Measurements from ENCODE around the gene IL1RAPL2. TPM values are rescaled to one million over a fixed set of nuclear protein-coding genes. Genes with fewer than 3 reads are reported as not detected.

IL1RAPL2 gene
- total and polyA plus RNA-seq, 5 donors from 2014 or later = not detected

- Mint-ChIP-seq H3K27me3 (no peaks in the 10 kb centered on the region), H3K4me1 (no peaks in the 10 kb centered on the region), H3K4me3 (no peak overlapping the region), H3K27ac (no peak overlapping the region), H3K36me3 (no peaks in the 10 kb centered on the region), H3K9me3 (peaks cover 0 to 3% (median 0%) of the 10 kb centered on the region in 7 donors)
- Histone ChIP-seq H3K36me3 (ENCODE audit: control insufficient read depth, insufficient read depth, low read length) (no peaks in the 10 kb centered on the region), H3K4me1 (ENCODE audit: control insufficient read depth, insufficient read depth, low read length, poor library complexity, severe bottlenecking) (no peaks in the 10 kb centered on the region), H3K9me3 (ENCODE audit: control insufficient read depth in 2 of 2, low read length in 2 of 2) (no peaks in the 10 kb centered on the region), H3K27me3 (ENCODE audit: control insufficient read depth, insufficient read depth, low read length) (no peaks in the 10 kb centered on the region), H3K4me3 (ENCODE audit: low read depth, low read length) (no peak overlapping the region), H3K27ac (ENCODE audit: insufficient read depth, low read length, poor library complexity, severe bottlenecking) (no peak overlapping the region)
- DNase-seq (no peak), ATAC-seq (ENCODE audit: low read depth in 2 of 2) (no peak)
These were observed 113.2 kb downstream of the IL1RAPL2 start for GRCh38 chrX:104679175-104679574.

GRCh38 chrX:104681214-104681613 is 115.2 kb downstream of the IL1RAPL2 start:
- no peak overlapping the region for H3K27ac ChIP-seq (ENCODE audit: insufficient read depth, low read length, poor library complexity, severe bottlenecking)
- no peak overlapping the region for H3K4me3 ChIP-seq (ENCODE audit: low read depth, low read length)
- Mint-ChIP-seq H3K27me3 (no peaks in the 10 kb centered on the region), H3K9me3 (peaks cover 0 to 3% (median 0%) of the 10 kb centered on the region in 7 donors), H3K36me3 (no peaks in the 10 kb centered on the region), H3K27ac (no peak overlapping the region), H3K4me1 (no peaks in the 10 kb centered on the region), H3K4me3 (no peak overlapping the region)
- ATAC-seq (ENCODE audit: low read depth in 2 of 2) (no peak), DNase-seq (no peak)
- no peaks in the 10 kb centered on the region for H3K36me3 ChIP-seq (ENCODE audit: control insufficient read depth, insufficient read depth, low read length)
- no peaks in the 10 kb centered on the region for H3K4me1 ChIP-seq (ENCODE audit: control insufficient read depth, insufficient read depth, low read length, poor library complexity, severe bottlenecking)
- no peaks in the 10 kb centered on the region for H3K9me3 ChIP-seq (ENCODE audit: control insufficient read depth in 2 of 2, low read length in 2 of 2)
- no peaks in the 10 kb centered on the region for H3K27me3 ChIP-seq (ENCODE audit: control insufficient read depth, insufficient read depth, low read length)

DNA sequence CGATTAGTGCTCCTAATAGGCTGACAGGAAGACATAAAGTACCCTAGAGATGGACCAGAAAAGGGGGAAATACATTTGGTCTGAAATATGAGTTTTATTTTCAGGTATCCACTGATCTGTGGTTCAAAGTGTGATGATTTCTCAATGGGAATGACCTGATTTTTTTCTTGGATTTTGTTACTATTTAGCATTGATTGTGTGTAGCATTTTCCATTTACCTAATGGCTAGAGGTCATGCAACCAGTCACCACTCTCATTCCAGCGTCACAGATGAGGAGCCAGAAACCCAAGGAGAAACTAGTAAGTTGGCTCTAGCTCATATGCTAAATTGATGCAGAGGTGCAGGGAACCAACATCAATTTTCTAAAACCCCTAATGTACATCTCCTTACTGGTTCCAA is 118.1 kb downstream of the IL1RAPL2 start:
- no peaks in the 10 kb centered on the region for H3K4me1 ChIP-seq (ENCODE audit: control insufficient read depth, insufficient read depth, low read length, poor library complexity, severe bottlenecking)
- no peak overlapping the region for H3K27ac ChIP-seq (ENCODE audit: insufficient read depth, low read length, poor library complexity, severe bottlenecking)
- no peaks in the 10 kb centered on the region for H3K4me1 Mint-ChIP-seq
- no peak for ATAC-seq (ENCODE audit: low read depth in 2 of 2)
- no peaks in the 10 kb centered on the region for H3K9me3 ChIP-seq (ENCODE audit: control insufficient read depth in 2 of 2, low read length in 2 of 2)
- H3K36me3 Mint-ChIP-seq = no peaks in the 10 kb centered on the region
- H3K27ac Mint-ChIP-seq = no peak overlapping the region
- no peaks in the 10 kb centered on the region for H3K36me3 ChIP-seq (ENCODE audit: control insufficient read depth, insufficient read depth, low read length)
- H3K27me3 Mint-ChIP-seq = no peaks in the 10 kb centered on the region
- no peaks in the 10 kb centered on the region for H3K27me3 ChIP-seq (ENCODE audit: control insufficient read depth, insufficient read depth, low read length)
- peaks cover 0 to 3% (median 0%) of the 10 kb centered on the region in 7 donors for H3K9me3 Mint-ChIP-seq
- H3K4me3 ChIP-seq (ENCODE audit: low read depth, low read length) = no peak overlapping the region
- no peak for DNase-seq
- H3K4me3 Mint-ChIP-seq = no peak overlapping the region

GRCh38 chrX:104695593-104695992 is 129.6 kb downstream of the IL1RAPL2 start:
- no peaks in the 10 kb centered on the region for H3K27me3 ChIP-seq (ENCODE audit: control insufficient read depth, insufficient read depth, low read length)
- Mint-ChIP-seq H3K36me3 (no peaks in the 10 kb centered on the region), H3K4me1 (no peaks in the 10 kb centered on the region), H3K27ac (no peak overlapping the region), H3K9me3 (peaks cover 0 to 7% (median 0%) of the 10 kb centered on the region in 7 donors), H3K4me3 (no peak overlapping the region), H3K27me3 (no peaks in the 10 kb centered on the region)
- no peak for ATAC-seq (ENCODE audit: low read depth in 2 of 2)
- DNase-seq = no peak
- H3K36me3 ChIP-seq (ENCODE audit: control insufficient read depth, insufficient read depth, low read length) = no peaks in the 10 kb centered on the region
- H3K4me1 ChIP-seq (ENCODE audit: control insufficient read depth, insufficient read depth, low read length, poor library complexity, severe bottlenecking) = no peaks in the 10 kb centered on the region
- H3K9me3 ChIP-seq (ENCODE audit: control insufficient read depth in 2 of 2, low read length in 2 of 2) = no peaks in the 10 kb centered on the region
- H3K4me3 ChIP-seq (ENCODE audit: low read depth, low read length) = no peak overlapping the region
- H3K27ac ChIP-seq (ENCODE audit: insufficient read depth, low read length, poor library complexity, severe bottlenecking) = no peak overlapping the region

- no peaks in the 10 kb centered on the region for H3K4me1 ChIP-seq (ENCODE audit: control insufficient read depth, insufficient read depth, low read length, poor library complexity, severe bottlenecking)
- no peak overlapping the region for H3K4me3 ChIP-seq (ENCODE audit: low read depth, low read length)
- Mint-ChIP-seq H3K9me3 (peaks cover 0 to 7% (median 0%) of the 10 kb centered on the region in 7 donors), H3K4me1 (no peaks in the 10 kb centered on the region), H3K27me3 (no peaks in the 10 kb centered on the region), H3K4me3 (no peak overlapping the region), H3K36me3 (no peaks in the 10 kb centered on the region), H3K27ac (no peak overlapping the region)
- no peak overlapping the region for H3K27ac ChIP-seq (ENCODE audit: insufficient read depth, low read length, poor library complexity, severe bottlenecking)
- H3K9me3 ChIP-seq (ENCODE audit: control insufficient read depth in 2 of 2, low read length in 2 of 2) = no peaks in the 10 kb centered on the region
- no peak for ATAC-seq (ENCODE audit: low read depth in 2 of 2)
- no peaks in the 10 kb centered on the region for H3K27me3 ChIP-seq (ENCODE audit: control insufficient read depth, insufficient read depth, low read length)
- DNase-seq = no peak
- no peaks in the 10 kb centered on the region for H3K36me3 ChIP-seq (ENCODE audit: control insufficient read depth, insufficient read depth, low read length)
These were observed 130.7 kb downstream of the IL1RAPL2 start for GRCh38 chrX:104696667-104697066.

- Mint-ChIP-seq H3K36me3 (no peaks in the 10 kb centered on the region), H3K9me3 (peaks cover 0 to 7% (median 0%) of the 10 kb centered on the region in 7 donors), H3K27ac (no peak overlapping the region), H3K27me3 (no peaks in the 10 kb centered on the region), H3K4me3 (no peak overlapping the region), H3K4me1 (no peaks in the 10 kb centered on the region)
- Histone ChIP-seq H3K9me3 (ENCODE audit: control insufficient read depth in 2 of 2, low read length in 2 of 2) (no peaks in the 10 kb centered on the region), H3K4me3 (ENCODE audit: low read depth, low read length) (no peak overlapping the region), H3K27me3 (ENCODE audit: control insufficient read depth, insufficient read depth, low read length) (no peaks in the 10 kb centered on the region), H3K4me1 (ENCODE audit: control insufficient read depth, insufficient read depth, low read length, poor library complexity, severe bottlenecking) (no peaks in the 10 kb centered on the region), H3K36me3 (ENCODE audit: control insufficient read depth, insufficient read depth, low read length) (no peaks in the 10 kb centered on the region), H3K27ac (ENCODE audit: insufficient read depth, low read length, poor library complexity, severe bottlenecking) (no peak overlapping the region)
- DNase-seq = no peak
- no peak for ATAC-seq (ENCODE audit: low read depth in 2 of 2)
These were observed 131.3 kb downstream of the IL1RAPL2 start for GRCh38 chrX:104697294-104697693.

DNA sequence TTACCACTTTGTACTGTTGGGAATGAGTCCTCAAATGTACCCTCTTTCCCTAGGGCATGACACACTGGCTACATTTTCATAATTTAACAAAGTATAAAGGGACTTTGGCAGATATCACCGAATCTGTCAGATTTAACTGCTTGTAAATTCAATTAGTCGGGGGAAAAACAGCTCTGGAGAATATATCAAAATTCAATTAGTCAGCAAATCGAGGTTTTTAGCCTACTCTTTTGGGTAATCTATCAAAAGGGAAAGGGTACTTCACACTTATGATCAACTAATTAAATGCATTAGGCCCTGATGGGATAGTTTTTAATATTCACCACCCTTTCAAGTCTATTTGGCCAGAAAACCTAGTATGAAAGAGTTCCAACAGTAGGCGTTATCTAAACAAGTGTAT is 141.0 kb downstream of the IL1RAPL2 start:
- H3K4me1 ChIP-seq (ENCODE audit: control insufficient read depth, insufficient read depth, low read length, poor library complexity, severe bottlenecking) = no peaks in the 10 kb centered on the region
- Mint-ChIP-seq H3K27ac (no peak overlapping the region), H3K9me3 (peaks cover 0 to 2% (median 0%) of the 10 kb centered on the region in 7 donors)

DNA sequence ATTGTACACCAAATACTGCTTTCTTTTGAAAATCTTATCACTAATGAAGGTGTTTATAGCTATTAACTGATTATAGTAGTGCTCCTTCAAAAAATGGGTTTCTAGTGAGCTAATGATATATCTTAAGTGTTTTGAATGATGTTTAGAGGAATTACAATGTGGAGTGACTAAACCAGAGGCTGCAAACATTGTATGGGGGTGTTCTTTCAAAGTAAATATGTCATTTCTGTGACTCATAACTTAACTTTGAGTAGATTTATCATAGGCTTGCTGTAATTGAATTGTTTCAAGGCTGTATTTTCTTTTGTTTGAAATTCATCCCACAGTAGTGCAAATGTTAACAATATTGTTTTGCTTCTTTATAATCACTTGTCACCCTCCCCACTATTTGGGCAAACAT is 141.6 kb downstream of the IL1RAPL2 start:
- Histone ChIP-seq H3K27me3 (ENCODE audit: control insufficient read depth, insufficient read depth, low read length) (no peaks in the 10 kb centered on the region), H3K4me1 (ENCODE audit: control insufficient read depth, insufficient read depth, low read length, poor library complexity, severe bottlenecking) (no peaks in the 10 kb centered on the region), H3K9me3 (ENCODE audit: control insufficient read depth in 2 of 2, low read length in 2 of 2) (no peaks in the 10 kb centered on the region), H3K36me3 (ENCODE audit: control insufficient read depth, insufficient read depth, low read length) (no peaks in the 10 kb centered on the region), H3K4me3 (ENCODE audit: low read depth, low read length) (no peak overlapping the region), H3K27ac (ENCODE audit: insufficient read depth, low read length, poor library complexity, severe bottlenecking) (no peak overlapping the region)
- Mint-ChIP-seq H3K4me1 (no peaks in the 10 kb centered on the region), H3K4me3 (no peak overlapping the region), H3K36me3 (no peaks in the 10 kb centered on the region), H3K27me3 (no peaks in the 10 kb centered on the region), H3K9me3 (peaks cover 0 to 2% (median 0%) of the 10 kb centered on the region in 7 donors), H3K27ac (no peak overlapping the region)
- DNase-seq (no peak), ATAC-seq (ENCODE audit: low read depth in 2 of 2) (no peak)

More for the DNA sequence above, 141.0 kb downstream of the IL1RAPL2 start:
- no peak for ATAC-seq (ENCODE audit: low read depth in 2 of 2)
- Histone ChIP-seq H3K9me3 (ENCODE audit: control insufficient read depth in 2 of 2, low read length in 2 of 2) (no peaks in the 10 kb centered on the region), H3K36me3 (ENCODE audit: control insufficient read depth, insufficient read depth, low read length) (no peaks in the 10 kb centered on the region), H3K27me3 (ENCODE audit: control insufficient read depth, insufficient read depth, low read length) (no peaks in the 10 kb centered on the region), H3K27ac (ENCODE audit: insufficient read depth, low read length, poor library complexity, severe bottlenecking) (no peak overlapping the region), H3K4me3 (ENCODE audit: low read depth, low read length) (no peak overlapping the region)
- Mint-ChIP-seq H3K27me3 (no peaks in the 10 kb centered on the region), H3K4me1 (no peaks in the 10 kb centered on the region), H3K4me3 (no peak overlapping the region), H3K36me3 (no peaks in the 10 kb centered on the region)
- no peak for DNase-seq

All from CD4-positive, CD25-positive, alpha-beta regulatory T cell (primary cell).